AG20443 (cell line): ENCODE results near the gene TES.

Source experiments
- DNase-seq: peaks from one replicate; pipeline ENCODE4 v3.0.0; 2012; ENCODE audit warnings: low spot score, mixed read lengths

The TES gene

DNA sequence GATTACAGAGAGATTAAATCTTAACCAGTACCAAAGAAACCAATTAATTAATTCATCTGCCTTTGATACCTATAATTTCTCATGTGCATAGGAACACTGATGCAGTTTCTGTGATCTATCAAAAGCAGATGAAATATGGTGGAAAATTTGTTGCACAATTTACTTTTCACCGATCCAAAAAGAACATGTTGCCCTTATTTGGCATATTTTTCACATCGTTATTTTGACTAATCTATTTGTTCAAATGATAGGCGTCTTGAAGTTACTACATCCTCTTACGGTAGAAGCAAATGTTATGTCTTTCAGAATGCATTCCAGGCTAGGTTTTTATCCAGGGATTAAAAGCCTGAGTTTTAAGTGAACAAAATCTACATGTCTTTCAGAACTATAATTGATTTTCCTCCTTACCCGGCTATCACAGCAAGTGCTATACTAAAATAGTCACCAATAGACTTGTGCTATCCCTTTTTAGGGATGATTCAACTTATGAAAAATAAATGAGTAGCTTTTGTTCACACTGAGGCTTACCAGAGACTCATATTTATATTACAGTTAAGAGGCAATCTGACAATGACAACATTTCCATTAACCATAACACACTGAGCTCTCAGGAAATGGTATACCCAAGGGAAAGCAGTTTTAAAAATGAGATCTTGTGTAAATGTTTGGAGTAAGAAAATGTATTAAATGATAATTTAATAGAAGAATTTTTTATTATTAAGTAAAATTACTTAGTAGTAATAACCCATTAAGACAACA lies 16.8 kb upstream of the TES start:
- DNase-seq = no peak

DNA sequence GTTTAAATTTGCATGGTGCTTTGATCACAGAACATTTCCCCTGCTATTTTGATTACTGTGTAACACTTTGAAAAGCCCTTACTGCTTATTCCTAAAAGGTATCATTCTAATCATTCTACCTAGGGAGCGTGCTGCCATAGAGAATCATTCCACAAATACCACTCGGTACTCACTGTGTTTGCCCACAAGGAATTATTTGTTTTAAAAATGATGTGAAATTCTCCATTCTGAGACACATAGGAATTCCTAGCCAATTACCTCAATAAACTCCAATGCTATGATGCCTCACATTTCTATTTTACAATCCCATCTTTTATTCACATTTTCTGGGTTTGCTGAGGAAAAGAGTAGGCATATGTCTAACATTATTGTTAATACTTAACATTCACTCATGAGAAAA lies 16.2 kb upstream of the TES start:
- peak; percentile 35 for DNase-seq

DNA sequence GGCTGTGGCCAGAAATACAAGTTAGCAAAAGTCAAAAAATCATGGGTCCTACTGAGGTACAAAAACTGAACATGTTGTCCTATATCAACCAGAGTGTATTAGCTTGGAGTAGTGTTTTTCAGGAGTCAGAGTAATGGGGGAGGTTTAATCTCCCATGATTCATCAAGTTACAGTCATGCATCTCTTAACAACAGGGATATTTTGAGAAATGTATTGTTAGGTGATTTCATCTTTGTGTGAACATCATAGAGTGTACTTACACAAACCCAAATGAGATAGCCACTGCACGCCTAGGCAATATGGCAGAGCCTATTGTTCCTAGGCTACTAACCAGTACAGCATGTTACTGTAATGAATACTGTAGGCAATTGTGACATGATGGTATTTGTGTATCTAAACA lies 14.9 kb upstream of the TES start:
- DNase-seq = no peak

DNA sequence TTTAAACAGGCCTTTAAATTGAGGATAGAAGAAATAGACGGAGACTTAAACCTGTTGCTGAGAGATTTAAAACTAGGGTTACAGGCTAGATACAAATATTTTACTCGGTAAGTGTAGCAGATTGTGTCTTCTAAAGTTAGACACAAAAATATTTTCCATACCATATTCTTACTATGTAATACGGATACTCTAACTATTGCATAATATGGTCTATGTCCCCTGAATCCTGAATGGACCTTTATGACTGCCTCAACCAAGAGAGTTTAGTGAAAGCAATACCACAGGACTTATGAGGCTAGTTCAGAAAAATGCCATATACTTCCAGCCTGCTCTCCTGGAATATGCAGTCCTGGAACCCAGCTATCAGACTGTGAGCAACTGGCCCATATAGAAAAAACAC lies 13.4 kb upstream of the TES start:
- no peak for DNase-seq

DNA sequence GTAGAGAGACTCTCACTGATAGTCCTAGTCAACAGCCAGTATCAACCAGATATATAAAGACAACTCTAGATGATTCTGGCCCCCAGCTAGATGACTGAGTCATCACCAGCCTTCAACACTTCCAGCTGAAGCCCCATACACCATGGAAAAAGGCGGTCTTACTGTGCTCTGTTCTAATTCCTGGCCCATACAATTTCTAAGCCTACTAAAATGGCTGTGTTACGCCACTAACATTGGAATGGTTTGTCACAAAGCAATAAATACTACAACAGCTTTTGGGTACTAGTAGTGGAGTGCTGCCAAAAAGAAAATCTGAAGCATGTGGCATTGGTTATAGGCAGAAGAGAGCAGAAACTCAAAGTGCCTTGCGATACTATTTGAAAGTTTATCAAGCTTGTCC lies 13.0 kb upstream of the TES start:
- DNase-seq = peak; percentile 56

GRCh38 chr7:116198748-116199410 lies 11.5 kb upstream of the TES start:
- no peak for DNase-seq

DNA sequence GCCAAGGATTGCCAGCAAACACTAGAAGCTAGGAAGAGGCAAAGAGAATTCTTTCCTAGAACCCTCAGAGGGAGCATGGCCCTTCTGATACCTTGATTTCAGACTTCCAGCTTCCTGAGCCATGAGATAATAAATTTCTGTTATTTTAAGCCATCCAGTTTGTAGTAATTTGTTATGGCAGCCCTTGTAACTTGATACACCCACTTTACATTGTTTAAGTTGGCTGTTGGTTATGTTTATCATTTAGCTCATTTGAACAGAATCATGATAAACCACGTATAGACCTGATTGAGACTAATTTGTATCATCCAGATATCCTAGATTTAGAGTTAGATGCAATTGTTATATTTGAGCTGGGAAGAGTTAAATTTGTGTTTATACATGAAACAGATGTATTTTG lies 9.4 kb upstream of the TES start:
- no peak for DNase-seq

DNA sequence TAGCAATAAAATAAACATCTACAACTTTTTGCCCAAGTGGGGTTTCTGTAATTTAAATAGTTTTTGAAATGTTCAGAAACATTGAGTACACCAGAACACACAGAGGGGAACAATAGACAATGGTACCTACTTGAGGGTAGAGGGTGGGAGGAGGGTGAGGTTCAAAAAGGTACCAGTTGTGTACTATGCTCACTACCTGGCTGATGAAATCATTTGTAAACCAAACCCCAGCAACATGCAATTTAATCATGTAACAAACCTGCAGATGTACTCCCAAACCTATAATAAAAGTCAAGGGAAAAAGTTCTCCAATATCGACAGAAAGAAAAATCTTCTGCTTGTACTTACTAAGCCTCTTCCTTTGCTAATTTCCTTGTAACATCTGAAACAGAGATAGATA lies 4.2 kb upstream of the TES start:
- no peak for DNase-seq

GRCh38 chr7:116208919-116209318 lies 1.4 kb upstream of the TES start:
- no peak for DNase-seq

DNA sequence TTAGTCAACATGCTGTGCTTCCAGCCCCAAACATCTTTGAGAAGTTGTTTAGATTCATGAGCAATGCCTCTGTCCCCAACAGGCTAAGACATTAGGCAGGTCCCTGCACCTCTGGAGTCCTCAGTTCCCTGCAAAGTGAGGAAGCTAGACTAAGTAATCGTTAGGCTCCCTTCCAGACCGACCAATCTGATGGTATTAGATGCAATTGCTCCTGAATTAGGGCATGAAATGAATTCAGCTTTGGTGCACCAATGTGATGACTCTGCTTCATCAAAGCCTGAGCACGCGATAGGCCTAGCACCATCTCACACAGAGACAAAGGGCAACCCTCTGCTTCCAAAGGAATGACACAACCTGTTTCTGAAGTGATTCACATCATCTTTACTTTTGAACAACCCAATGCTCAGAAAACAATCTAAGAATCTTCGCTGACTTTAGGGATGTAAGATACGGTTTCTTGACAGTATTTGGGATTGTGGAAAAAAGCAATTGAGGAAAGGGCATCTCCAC lies 723 bp upstream of the TES start:
- DNase-seq = no peak

GRCh38 chr7:116211006-116211912 lies 920 bp downstream of the TES start:
- DNase-seq = peak; percentile 91

DNA sequence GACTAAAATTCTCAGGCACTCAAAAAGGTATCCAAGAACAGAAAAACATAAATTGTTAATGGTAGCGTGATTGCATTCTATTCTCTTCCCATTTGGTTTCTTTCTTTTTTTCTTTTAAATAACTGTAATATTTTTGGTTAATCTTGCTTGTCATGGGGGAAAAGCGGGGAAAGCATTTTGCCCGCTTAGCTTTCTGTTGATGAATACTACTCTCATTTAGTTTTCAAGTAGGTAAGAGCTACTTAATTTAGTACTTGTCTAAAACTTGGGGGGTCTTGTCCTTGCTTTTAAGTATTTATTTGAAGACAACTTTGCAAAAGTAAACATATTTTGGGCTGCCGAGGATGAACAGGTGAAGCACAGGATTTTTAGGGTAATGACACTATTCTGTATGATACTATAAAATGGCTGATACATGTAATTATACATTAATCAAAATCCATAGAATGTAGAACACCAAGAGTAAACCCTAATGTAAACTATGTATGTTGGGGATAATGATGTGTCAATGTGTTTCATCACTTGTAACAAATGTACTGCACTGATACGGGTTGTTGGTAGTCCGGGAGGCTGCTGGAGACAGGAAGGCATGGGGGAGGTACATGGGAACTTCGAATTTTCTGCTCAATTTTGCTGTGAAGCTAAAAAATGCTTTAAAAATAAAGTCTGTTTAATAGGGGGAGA lies 1.7 kb downstream of the TES start:
- DNase-seq = no peak

DNA sequence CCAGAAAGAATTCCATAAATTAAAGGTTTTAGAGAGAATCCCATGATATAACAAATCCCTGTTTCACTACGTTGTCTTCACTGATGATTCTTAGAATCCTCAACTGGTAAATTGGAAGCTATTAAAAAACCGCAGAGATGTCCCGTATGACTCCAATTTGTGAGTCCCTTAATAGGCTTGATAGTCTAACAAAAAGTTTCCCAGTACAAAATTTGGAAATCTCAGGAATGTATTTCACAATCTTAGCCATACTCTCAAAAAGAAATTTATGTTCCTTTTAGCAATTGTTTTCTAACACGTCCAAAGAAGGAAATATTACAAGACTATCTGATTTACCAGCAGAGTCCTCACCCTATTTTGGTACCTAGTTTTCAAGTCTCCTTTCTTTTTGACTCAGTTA lies 2.5 kb downstream of the TES start:
- peak; percentile 42 for DNase-seq

DNA sequence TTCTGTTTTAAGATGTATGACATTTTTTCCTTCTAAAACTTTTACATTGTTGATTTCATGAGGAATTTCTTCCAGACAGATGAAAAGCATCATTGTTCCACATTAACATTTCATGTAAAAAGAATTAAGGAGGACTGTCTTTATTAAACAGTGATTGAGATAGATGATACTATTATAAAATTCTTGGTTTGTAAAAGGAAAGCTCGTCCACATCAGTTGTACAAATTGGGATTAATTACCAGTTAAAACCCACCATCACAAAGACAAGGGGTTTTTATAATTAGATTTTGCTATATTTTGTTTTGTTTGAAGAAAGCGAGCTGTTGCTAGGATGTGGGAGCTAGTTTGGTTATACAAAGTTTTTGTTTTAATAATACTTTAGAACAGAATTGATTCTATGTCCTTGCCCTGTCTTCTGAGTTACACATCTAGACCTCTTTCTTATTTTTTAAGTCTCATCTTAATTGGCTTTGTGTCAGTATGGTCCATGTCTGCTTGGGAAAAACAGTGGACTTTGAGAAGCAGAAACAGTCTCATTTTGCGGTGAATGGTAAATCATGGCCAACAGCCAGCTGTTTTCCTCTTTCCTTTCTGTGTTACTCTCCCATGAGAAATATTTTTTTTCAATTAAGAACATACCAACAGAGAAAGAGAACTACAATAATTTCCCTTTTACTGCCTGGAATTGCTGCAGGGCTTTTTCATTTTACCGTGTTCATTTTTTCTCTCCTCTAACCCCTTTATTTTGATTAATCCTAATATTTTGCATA lies 3.2 kb downstream of the TES start:
- no peak for DNase-seq

DNA sequence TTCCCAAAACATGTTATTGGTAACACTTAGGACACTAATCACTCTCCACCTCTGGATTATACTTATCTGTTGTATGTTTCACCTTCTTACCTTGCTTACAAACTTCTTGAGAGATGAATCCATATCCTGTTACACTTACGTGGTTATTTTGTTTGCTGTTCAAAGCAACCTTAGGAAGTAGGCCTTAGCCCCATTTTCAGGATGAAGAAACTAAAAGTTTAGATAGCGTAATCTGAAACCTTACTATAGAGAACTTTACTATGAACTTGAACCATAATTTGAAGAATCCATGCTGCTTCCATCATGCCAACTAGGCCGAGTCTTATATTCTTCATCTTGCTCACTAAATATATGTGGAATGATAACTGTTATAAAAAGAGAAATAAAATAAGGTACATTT lies 4.6 kb downstream of the TES start:
- DNase-seq = no peak

GRCh38 chr7:116215551-116215950 lies 5.2 kb downstream of the TES start:
- no peak for DNase-seq

DNA sequence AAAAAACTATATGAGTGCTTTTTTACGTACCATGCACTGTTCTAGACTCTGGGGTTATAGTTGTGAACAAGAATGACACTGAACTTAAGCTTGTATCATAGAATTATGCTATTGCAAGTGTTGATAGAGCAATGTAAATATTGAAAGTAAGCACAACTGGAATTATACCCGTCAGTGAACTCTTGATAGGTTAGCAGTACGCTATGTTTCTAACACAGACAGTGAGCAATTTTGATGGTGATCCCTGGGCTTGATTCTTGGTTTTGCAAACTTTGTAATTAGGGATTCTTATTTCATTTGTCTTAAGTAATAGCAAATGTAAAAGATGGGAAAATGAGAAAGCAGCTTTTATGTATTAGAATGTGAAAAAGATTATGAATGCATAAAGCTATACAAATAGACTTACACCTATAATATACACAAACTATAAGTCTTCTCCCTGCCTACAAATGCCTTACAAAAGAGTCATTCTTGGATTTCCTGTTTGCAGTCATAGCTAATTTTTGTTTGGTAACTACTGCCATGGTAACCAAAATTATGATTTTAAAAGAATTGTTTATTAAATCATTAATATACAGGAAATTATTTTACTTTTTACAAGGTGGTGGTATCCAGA lies 6.7 kb downstream of the TES start:
- no peak for DNase-seq

- DNase-seq = no peak
Measured at GRCh38 chr7:116218051-116218645, 7.8 kb downstream of the TES start.

DNA sequence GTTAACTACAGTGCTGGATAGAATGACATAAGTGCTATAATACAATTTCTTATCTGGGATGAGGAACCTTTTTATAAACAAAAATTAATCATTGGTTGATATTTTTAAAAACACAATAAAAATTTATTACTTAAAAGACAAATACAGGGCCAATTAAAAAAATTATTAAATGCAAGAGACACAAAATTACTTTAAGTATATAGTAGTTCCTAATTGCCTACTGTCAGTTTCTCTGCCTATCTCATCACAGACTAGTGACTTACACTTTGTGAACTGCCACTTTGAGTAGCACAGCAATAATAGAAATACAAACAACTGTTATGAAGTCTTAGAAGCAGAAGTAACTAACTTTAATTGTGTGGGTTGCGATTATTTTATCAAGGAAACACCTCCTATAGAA lies 8.4 kb downstream of the TES start:
- no peak for DNase-seq

DNA sequence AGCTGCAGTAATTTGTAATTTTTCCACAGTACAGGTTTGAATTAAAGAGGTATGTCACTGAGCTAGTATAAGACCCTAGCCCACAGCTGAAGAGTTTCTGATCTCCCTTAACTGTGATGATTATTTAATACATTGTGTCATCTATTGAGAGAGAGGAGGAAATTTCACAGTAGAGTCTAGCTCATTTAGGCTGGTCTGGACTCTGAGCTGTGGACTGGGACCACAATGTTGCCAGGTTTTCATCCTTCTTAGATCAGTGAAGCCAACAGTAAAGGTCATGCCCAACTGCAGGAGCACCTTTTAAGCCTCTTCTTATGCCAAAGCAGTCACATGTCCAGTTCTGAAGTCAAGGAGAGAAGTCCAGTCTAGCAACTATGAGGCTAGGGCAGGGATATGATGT lies 8.9 kb downstream of the TES start:
- no peak for DNase-seq
